Amniotic epithelial cell (primary cell): ENCODE measurements around the gene NHERF2.

Experiments
- DNase-seq: peaks from one replicate; pipeline ENCODE4 v3.0.0-alpha.2; 2010; ENCODE audit warnings: low read depth

The NHERF2 gene

GRCh38 chr16:2040787-2041522 lies 14.3 kb downstream of the NHERF2 start:
- DNase-seq: no peak

- DNase-seq: no peak
These were observed 15.7 kb downstream of the NHERF2 start for GRCh38 chr16:2042171-2042985.

- DNase-seq: no peak
These were observed 16.4 kb downstream of the NHERF2 start for GRCh38 chr16:2042986-2043666.

- DNase-seq: no peak
These were observed 17.2 kb downstream of the NHERF2 start for GRCh38 chr16:2043667-2044451.

GRCh38 chr16:2044541-2044940 lies 17.8 kb downstream of the NHERF2 start:
- no peak for DNase-seq

GRCh38 chr16:2045965-2046892 lies 19.5 kb downstream of the NHERF2 start:
- DNase-seq: no peak

- DNase-seq: no peak
These were observed 20.2 kb downstream of the NHERF2 start for GRCh38 chr16:2046893-2047329.

- peak; percentile 93 for DNase-seq
These were observed 20.8 kb downstream of the NHERF2 start, which contains the start of the genes NTHL1 and TSC2 for GRCh38 chr16:2047330-2048115. Gene NTHL1 (minus strand): TSS chr16:2047834. CDS start chr16:2047823, 11 bp downstream. Gene TSC2 (plus strand): TSS chr16:2047985. CDS start chr16:2048616, 631 bp downstream.

GRCh38 chr16:2048116-2048543 lies 21.4 kb downstream of the NHERF2 start:
- no peak for DNase-seq

GRCh38 chr16:2053211-2053610 lies 26.5 kb downstream of the NHERF2 start:
- no peak for DNase-seq

GRCh38 chr16:2053897-2054296 lies 27.2 kb downstream of the NHERF2 start:
- DNase-seq: no peak

- DNase-seq: no peak
These were observed 28.0 kb downstream of the NHERF2 start for GRCh38 chr16:2054543-2055245.

GRCh38 chr16:2056077-2056476 lies 29.4 kb downstream of the NHERF2 start:
- DNase-seq: no peak

- no peak for DNase-seq
These were observed 30.1 kb downstream of the NHERF2 start for GRCh38 chr16:2056681-2057407.

GRCh38 chr16:2057438-2057837 lies 30.7 kb downstream of the NHERF2 start:
- no peak for DNase-seq

GRCh38 chr16:2058420-2058819 lies 31.7 kb downstream of the NHERF2 start:
- no peak for DNase-seq

- DNase-seq: peak; percentile 36
These were observed 32.2 kb downstream of the NHERF2 start for GRCh38 chr16:2058872-2059271.

GRCh38 chr16:2060346-2060745 lies 33.6 kb downstream of the NHERF2 start:
- DNase-seq: no peak
